ENCODE results near the gene MMRN2. TPM values are rescaled to one million over a fixed set of nuclear protein-coding genes. Genes with fewer than 3 reads are reported as not detected.
"Not testable (repeated sequence)": the region's sequence is repeated elsewhere in the genome, so short reads cannot be mapped to it uniquely, and the experiment has no call there.

The MMRN2 gene
- total and polyA plus RNA-seq, 4 donors, result 1.7 to 12.1 (median 8.6) TPM

- DNase-seq (ENCODE audit: low spot score), result no peak
- no peaks in the 10 kb centered on the region for H3K27me3 ChIP-seq (ENCODE audit: control insufficient read depth in 4 of 4, insufficient read depth in 4 of 4, low read length in 3 of 4)
- H3K4me1 ChIP-seq (ENCODE audit: control insufficient read depth in 4 of 4, insufficient read depth in 4 of 4, low read length in 3 of 4), result no peaks in the 10 kb centered on the region
- H3K36me3 ChIP-seq (ENCODE audit: control insufficient read depth in 4 of 4, insufficient read depth in 3 of 4, low read depth in 1 of 4, low read length in 3 of 4), result no peaks in the 10 kb centered on the region
- no peak overlapping the region for H3K4me3 ChIP-seq (ENCODE audit: low read depth in 1 of 3, low read length in 3 of 3)
- TF ChIP-seq YY1 (IDR thresholded peaks at IDR 0.05) (no peak), EGR1 (IDR thresholded peaks at IDR 0.05; ENCODE audit: low read depth in 2 of 2) (no peak), RXRA (IDR thresholded peaks at IDR 0.05) (no peak), GABPA (IDR thresholded peaks at IDR 0.05 in 1 of 2, conservative IDR thresholded peaks at IDR 0.05 in 1 of 2) (no peak), HNF4G (IDR thresholded peaks at IDR 0.05) (no peak), RAD21 (IDR thresholded peaks at IDR 0.05) (no peak), TAF1 (conservative IDR thresholded peaks at IDR 0.05) (no peak), FOXA1 (IDR thresholded peaks at IDR 0.05) (no peak), ATF3 (IDR thresholded peaks at IDR 0.05) (no peak), REST (IDR thresholded peaks at IDR 0.05) (no peak)
- H3K9me3 ChIP-seq (ENCODE audit: control insufficient read depth in 4 of 4, low read length in 3 of 4), result no peaks in the 10 kb centered on the region
- H3K9ac ChIP-seq (ENCODE audit: low read depth in 1 of 2, low read length in 2 of 2), result no peak overlapping the region
- H3K27ac ChIP-seq (ENCODE audit: low read depth in 1 of 2, low read length in 2 of 2), result no peak overlapping the region
Observed at GRCh38 chr10:86992456-86992855, 35.0 kb upstream of the MMRN2 start.

- DNase-seq (ENCODE audit: low spot score); H3K4me3 ChIP-seq (ENCODE audit: low read depth in 1 of 3, low read length in 3 of 3); H3K27ac ChIP-seq (ENCODE audit: low read depth in 1 of 2, low read length in 2 of 2); H3K36me3 ChIP-seq (ENCODE audit: control insufficient read depth in 4 of 4, insufficient read depth in 3 of 4, low read depth in 1 of 4, low read length in 3 of 4); H3K9me3 ChIP-seq (ENCODE audit: control insufficient read depth in 4 of 4, low read length in 3 of 4); H3K4me1 ChIP-seq (ENCODE audit: control insufficient read depth in 4 of 4, insufficient read depth in 4 of 4, low read length in 3 of 4); H3K27me3 ChIP-seq (ENCODE audit: control insufficient read depth in 4 of 4, insufficient read depth in 4 of 4, low read length in 3 of 4); H3K9ac ChIP-seq (ENCODE audit: low read depth in 1 of 2, low read length in 2 of 2): not testable (repeated sequence)
- WGBS, result 81% methylated on average over 12 of the region's 12 CpGs
Observed at GRCh38 chr10:86991362-86991761, 33.9 kb upstream of the MMRN2 start.

GRCh38 chr10:86988520-86988919 lies 31.1 kb upstream of the MMRN2 start:
- DNase-seq (ENCODE audit: low spot score), result no peak
- Histone ChIP-seq H3K9ac (ENCODE audit: low read depth in 1 of 2, low read length in 2 of 2) (no peak overlapping the region), H3K36me3 (ENCODE audit: control insufficient read depth in 4 of 4, insufficient read depth in 3 of 4, low read depth in 1 of 4, low read length in 3 of 4) (no peaks in the 10 kb centered on the region), H3K27me3 (ENCODE audit: control insufficient read depth in 4 of 4, insufficient read depth in 4 of 4, low read length in 3 of 4) (no peaks in the 10 kb centered on the region), H3K9me3 (ENCODE audit: control insufficient read depth in 4 of 4, low read length in 3 of 4) (no peaks in the 10 kb centered on the region), H3K27ac (ENCODE audit: low read depth in 1 of 2, low read length in 2 of 2) (no peak overlapping the region), H3K4me3 (ENCODE audit: low read depth in 1 of 3, low read length in 3 of 3) (no peak overlapping the region), H3K4me1 (ENCODE audit: control insufficient read depth in 4 of 4, insufficient read depth in 4 of 4, low read length in 3 of 4) (no peaks in the 10 kb centered on the region)
- TF ChIP-seq EGR1 (IDR thresholded peaks at IDR 0.05; ENCODE audit: low read depth in 2 of 2) (no peak), CTCF (IDR thresholded peaks at IDR 0.05; ENCODE audit: low read depth, low read length, missing input control) (no peak), NR2F2 (IDR thresholded peaks at IDR 0.05) (no peak), FOXA2 (IDR thresholded peaks at IDR 0.05) (no peak), RXRA (IDR thresholded peaks at IDR 0.05) (no peak), JUND (IDR thresholded peaks at IDR 0.05) (no peak), HNF4A (conservative IDR thresholded peaks at IDR 0.05) (no peak), RAD21 (IDR thresholded peaks at IDR 0.05) (no peak), FOXA1 (IDR thresholded peaks at IDR 0.05) (no peak), YY1 (IDR thresholded peaks at IDR 0.05) (no peak), SP1 (IDR thresholded peaks at IDR 0.05) (no peak)
- WGBS, result 77% methylated on average over 1 of the region's 1 CpG

GRCh38 chr10:86984498-86984897 lies 27.1 kb upstream of the MMRN2 start:
- not testable (repeated sequence) for H3K4me3 ChIP-seq (ENCODE audit: low read depth in 1 of 3, low read length in 3 of 3); H3K4me1 ChIP-seq (ENCODE audit: control insufficient read depth in 4 of 4, insufficient read depth in 4 of 4, low read length in 3 of 4); H3K9ac ChIP-seq (ENCODE audit: low read depth in 1 of 2, low read length in 2 of 2); DNase-seq (ENCODE audit: low spot score); H3K36me3 ChIP-seq (ENCODE audit: control insufficient read depth in 4 of 4, insufficient read depth in 3 of 4, low read depth in 1 of 4, low read length in 3 of 4); H3K27me3 ChIP-seq (ENCODE audit: control insufficient read depth in 4 of 4, insufficient read depth in 4 of 4, low read length in 3 of 4); H3K27ac ChIP-seq (ENCODE audit: low read depth in 1 of 2, low read length in 2 of 2); H3K9me3 ChIP-seq (ENCODE audit: control insufficient read depth in 4 of 4, low read length in 3 of 4)
- WGBS, result 96% methylated on average over 4 of the region's 4 CpGs

Measured in liver (tissue), 9 donors.